H1 (cell line): Measurements from ENCODE around the gene ASIC2. TPM values are rescaled to one million over a fixed set of nuclear protein-coding genes. Genes with fewer than 3 reads are reported as not detected.
A peak's percentile ranks its signal among the peaks of the same experiment; 100 is the strongest.

Experiments used
- CTCF ChIA-PET: fragments of 300-600 bp; sonication (Branson Sonifier 250); formaldehyde crosslinking; loops from one replicate; lab custom pipeline; 2021; ENCODE audit not compliant: partially characterized antibody; lab: Charles Lee
- POLR2A ChIA-PET: fragments of 300-600 bp; sonication (Branson Sonifier 250); formaldehyde crosslinking; loops from one replicate; lab custom pipeline; 2021; ENCODE audit warnings: inconsistent platforms; ENCODE audit not compliant: partially characterized antibody; lab: Charles Lee
- DNase-seq, 2 experiments: peaks; one replicate each; pipeline versions ENCODE4 v3.0.0 to v3.0.0-alpha.2; 2010 to 2022; ENCODE audit warnings: low spot score in 2 of 2, low read depth in 1 of 2, mixed read lengths in 1 of 2
- FAIRE-seq: peaks from 2 replicates; lab custom pipeline; 2011; peaks lifted over from hg19 to GRCh38; lab: Jason Lieb, UNC
- H2AFZ ChIP-seq: 2 replicates; pipeline ENCODE4 v1.8.1; 2012; ENCODE audit warnings: low read length, inconsistent platforms
- H2AK5ac ChIP-seq: 2 replicates; pipeline ENCODE4 v1.6.1; 2013; ENCODE audit warnings: low read depth, low read length
- H2BK120ac ChIP-seq: replicated peaks from 2 replicates; pipeline ENCODE3; 2013; ENCODE audit warnings: low read depth, low read length, inconsistent platforms
- H2BK12ac ChIP-seq: 2 replicates; pipeline ENCODE4 v1.6.1; 2013; ENCODE audit warnings: low read depth, low read length
- H2BK15ac ChIP-seq: 2 replicates; pipeline ENCODE4 v1.6.1; 2013; ENCODE audit warnings: low read length
- H2BK20ac ChIP-seq: 2 replicates; pipeline ENCODE4 v1.6.1; 2013; ENCODE audit warnings: low read length
- H2BK5ac ChIP-seq: 2 replicates; pipeline ENCODE4 v1.6.1; 2013; ENCODE audit warnings: low read depth, low read length
- H3K14ac ChIP-seq: 2 replicates; pipeline ENCODE4 v1.6.1; 2013; ENCODE audit warnings: inconsistent platforms; ENCODE audit not compliant: insufficient read length
- H3K18ac ChIP-seq: 2 replicates; pipeline ENCODE4 v1.6.1; 2013; ENCODE audit warnings: low read length; ENCODE audit errors: extremely low read depth
- H3K23ac ChIP-seq: 2 replicates; pipeline ENCODE4 v1.6.1; 2013; ENCODE audit warnings: inconsistent platforms; ENCODE audit not compliant: insufficient read length
- H3K23me2 ChIP-seq: 2 replicates; pipeline ENCODE4 v1.6.1; 2013; ENCODE audit warnings: low read depth, low read length
- H3K27ac ChIP-seq: 2 replicates; pipeline ENCODE4 v1.6.1; 2011; ENCODE audit warnings: low read depth, low read length, inconsistent platforms
- H3K27me3 ChIP-seq, 4 experiments: replicated peaks in 1 of 4; 1 replicate in 1 of 4; 2 replicates in 3 of 4; pipeline versions ENCODE4 v1.6.1 to v1.8.1; 2011 to 2013; ENCODE audit warnings: low read length in 3 of 4, mild to moderate bottlenecking in 3 of 4, inconsistent platforms in 2 of 4, mixed read lengths in 2 of 4, moderate library complexity in 1 of 4; ENCODE audit not compliant: control insufficient read depth in 3 of 4, insufficient read depth in 3 of 4; ENCODE audit errors: extremely low read depth in 1 of 4
- H3K36me3 ChIP-seq, 4 experiments: 2 replicates each; pipeline versions ENCODE4 v1.6.1 to v1.8.1; 2011 to 2013; ENCODE audit warnings: mild to moderate bottlenecking in 4 of 4, low read length in 3 of 4, moderate library complexity in 2 of 4, control low read depth in 1 of 4, inconsistent platforms in 1 of 4; ENCODE audit not compliant: insufficient read depth in 4 of 4, control insufficient read depth in 2 of 4
- H3K4ac ChIP-seq: replicated peaks from 2 replicates; pipeline ENCODE3; 2013; ENCODE audit warnings: low read length, low read depth, mixed read lengths, inconsistent platforms; ENCODE audit not compliant: insufficient read length
- H3K4me1 ChIP-seq, 4 experiments: replicated peaks in 1 of 4; 1 replicate in 1 of 4; 2 replicates in 3 of 4; pipeline versions ENCODE4 v1.6.1 to v1.8.1; 2011 to 2013; ENCODE audit warnings: low read length in 3 of 4, inconsistent platforms in 2 of 4, mixed read lengths in 1 of 4; ENCODE audit not compliant: insufficient read depth in 4 of 4, control insufficient read depth in 3 of 4
- H3K4me2 ChIP-seq, 2 experiments: 2 replicates each; pipeline versions ENCODE4 v1.6.1 to v1.8.1; 2011 to 2013; ENCODE audit warnings: low read depth in 2 of 2, low read length in 2 of 2, control low read depth in 1 of 2, inconsistent platforms in 1 of 2, mild to moderate bottlenecking in 1 of 2; ENCODE audit not compliant: insufficient read depth in 1 of 2
- H3K4me3 ChIP-seq, 4 experiments: fragments of 200-600, 300-600 bp in 1 of 4; sonication (generic), shearing (Covaris generic), sonication (Bioruptor Twin) in 1 of 4; 2 replicates each; pipeline versions ENCODE4 v1.5.1 to v1.8.1; 2011 to 2016; ENCODE audit warnings: low read length in 4 of 4, low read depth in 3 of 4, control low read depth in 2 of 4, inconsistent platforms in 2 of 4, mild to moderate bottlenecking in 2 of 4, mixed read lengths in 1 of 4, moderate library complexity in 1 of 4; ENCODE audit not compliant: insufficient read depth in 2 of 4; ENCODE audit errors: extremely low read depth in 1 of 4
- H3K56ac ChIP-seq: replicated peaks from 2 replicates; pipeline ENCODE3; 2013; ENCODE audit warnings: low read depth, mild to moderate bottlenecking, mixed read lengths, low read length, inconsistent platforms; ENCODE audit not compliant: insufficient read length
- H3K79me1 ChIP-seq: 2 replicates; pipeline ENCODE4 v1.6.1; 2013; ENCODE audit warnings: low read depth, low read length, control low read depth
- H3K79me2 ChIP-seq, 2 experiments: 2 replicates each; pipeline versions ENCODE4 v1.6.1 to v1.8.1; 2012 to 2013; ENCODE audit warnings: low read length in 2 of 2, mild to moderate bottlenecking in 2 of 2, inconsistent platforms in 1 of 2; ENCODE audit not compliant: insufficient read depth in 2 of 2, control insufficient read depth in 1 of 2
- H3K9ac ChIP-seq, 4 experiments: replicated peaks in 1 of 4; 1 replicate in 1 of 4; 2 replicates in 3 of 4; pipeline versions ENCODE4 v1.6.1 to v1.8.1; 2011 to 2013; ENCODE audit warnings: low read depth in 3 of 4, low read length in 3 of 4, control low read depth in 2 of 4, mild to moderate bottlenecking in 2 of 4, moderate library complexity in 2 of 4, inconsistent platforms in 1 of 4; ENCODE audit errors: extremely low read depth in 1 of 4
- H3K9me3 ChIP-seq, 2 experiments: 2 replicates each; pipeline versions ENCODE4 v1.6.1 to v1.8.1; 2012 to 2013; ENCODE audit warnings: mild to moderate bottlenecking in 2 of 2, moderate library complexity in 2 of 2, control low read depth in 1 of 2, inconsistent platforms in 1 of 2, low read depth in 1 of 2, low read length in 1 of 2, mixed read lengths in 1 of 2; ENCODE audit not compliant: insufficient read depth in 2 of 2
- H4K20me1 ChIP-seq, 2 experiments: replicated peaks in 1 of 2; 2 replicates each; pipeline versions ENCODE3 to v1.8.1; 2011 to 2013; ENCODE audit warnings: inconsistent platforms in 2 of 2, low read length in 2 of 2, mild to moderate bottlenecking in 1 of 2; ENCODE audit not compliant: insufficient read depth in 2 of 2, control insufficient read depth in 1 of 2
- H4K5ac ChIP-seq: 2 replicates; pipeline ENCODE4 v1.6.1; 2013; ENCODE audit warnings: low read length, low read depth, mixed read lengths, inconsistent platforms; ENCODE audit not compliant: insufficient read length
- H4K8ac ChIP-seq: 2 replicates; pipeline ENCODE4 v1.8.0; 2013; ENCODE audit warnings: mild to moderate bottlenecking, moderate library complexity, low read length, inconsistent platforms; ENCODE audit not compliant: insufficient read depth; ENCODE audit errors: extremely low read depth
- H4K91ac ChIP-seq: replicated peaks from 2 replicates; pipeline ENCODE3; 2013; ENCODE audit warnings: low read length, mixed read lengths, inconsistent platforms; ENCODE audit not compliant: insufficient read length
- POLR2A ChIP-seq, 2 experiments: IDR thresholded peaks; 1 replicate in 1 of 2; 2 replicates in 1 of 2; pipeline ENCODE4 v1.6.1; 2011; ENCODE audit warnings: low read depth in 2 of 2, low read length in 2 of 2, mild to moderate bottlenecking in 2 of 2; ENCODE audit errors: control extremely low read depth in 1 of 2
- YY1 ChIP-seq: IDR thresholded peaks from 2 replicates; pipeline ENCODE4 v1.6.1; 2011; ENCODE audit warnings: low read depth, mild to moderate bottlenecking, low read length
- WGBS, 2 experiments: shearing (Covaris generic) in 1 of 2; methylation state at CpG; one replicate each; pipeline versions ENCODE4 v1.1.6 to v1.1.7; 2013 to 2015; ENCODE audit warnings: low lambda C conversion rate in 2 of 2, mixed read lengths in 2 of 2, inconsistent platforms in 1 of 2, low coverage in 1 of 2, missing lambda C conversion rate in 1 of 2; ENCODE audit not compliant: insufficient replicate concordance in 2 of 2, insufficient coverage in 1 of 2, insufficient read length in 1 of 2; ENCODE audit errors: extremely low coverage in 1 of 2, missing lambda C conversion rate in 1 of 2; 5-methylcytosine and 5-hydroxymethylcytosine counted together
- polyA plus RNA-seq, 7 experiments: library from polyadenylated mRNA; depleted of rRNA in 3 of 7; stranded (reverse) in 5 of 7; unstranded in 2 of 7; fragments of >200 nt in 5 of 7; fragments of 200-250 nt in 2 of 7; gene quantifications; 1 replicate in 5 of 7; 2 replicates in 1 of 7; 4 replicates in 1 of 7; pipeline versions ENCODE4 v1.2.1 to v1.2.3, GENCODE V29; 2011 to 2013; ENCODE audit warnings: missing spikeins in 2 of 7, mixed read lengths in 2 of 7
- total RNA-seq: library from RNA; stranded (reverse); fragmentation: NEBNext Ultra II Directional; extraction: Animal tissue kit (Norgen Biotek cat#: 25700); gene quantifications from 2 replicates; pipeline ENCODE4 v1.2.1, GENCODE V29; 2021

The ASIC2 gene
- total and polyA plus RNA-seq, 2 of the 8 experiments (the other 6 are each of a cell fraction or from before 2014, with no cell fraction given) = 0.86 to 1.2 TPM

DNA sequence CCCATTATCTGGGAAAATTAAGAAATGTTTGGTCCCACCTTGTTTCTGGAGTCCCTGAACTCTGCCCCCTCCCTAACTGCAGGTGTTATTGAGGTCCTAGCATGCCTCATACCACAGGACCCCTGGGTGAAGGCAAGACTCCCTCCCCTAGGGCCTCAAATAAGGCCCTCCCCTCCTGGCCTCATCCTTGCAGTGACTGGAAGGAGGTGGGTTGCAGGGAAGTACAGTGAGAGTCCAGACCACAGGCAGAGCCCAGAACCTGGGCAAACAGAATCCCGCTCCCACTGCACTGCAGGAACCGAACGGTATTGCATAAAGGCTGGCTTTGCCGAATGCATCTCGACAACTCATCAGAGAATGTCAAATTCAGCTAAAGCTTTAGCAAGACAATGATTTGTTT is 126.6 kb downstream of the ASIC2 start:
- no peak overlapping the region for H2BK20ac ChIP-seq
- no peak overlapping the region; the same call in 1 of the 2 replicates for H4K8ac ChIP-seq
- ChIA-PET POLR2A (no interaction called here), CTCF (interaction anchor here (1.5 kb wide), 1 partner anchor 117 kb away, joined by 4 read pairs; no protein-coding TSS in a partner anchor)
- H3K4ac ChIP-seq = no peak overlapping the region
- no peak overlapping the region for H3K14ac ChIP-seq
- H2BK12ac ChIP-seq = 0 out of 2 replicates have a peak overlapping the region, but pooled peaks have one; percentile 10
- TF ChIP-seq YY1 (no peak), POLR2A (IDR thresholded peaks at IDR 0.05; ENCODE audit: control extremely low read depth in 1 of 2, low read depth in 2 of 2, low read length in 2 of 2) (no peak)
- H2BK5ac ChIP-seq = no peak overlapping the region
- WGBS, 2 experiments = 82% methylated on average over 5 of the region's 5 CpGs; no CpG with 5 or more reads in 1 of the 2 experiments
- no peak overlapping the region for H3K56ac ChIP-seq
- no peaks in the 10 kb centered on the region for H3K79me2 ChIP-seq
- H3K23ac ChIP-seq = no peak overlapping the region
- no peak overlapping the region for H3K18ac ChIP-seq
- no peak overlapping the region for H3K4me2 ChIP-seq
- H2AFZ ChIP-seq = no peak overlapping the region
- H3K27ac ChIP-seq = no peak overlapping the region
- FAIRE-seq (no peak), DNase-seq (no peak)
- no peaks in the 10 kb centered on the region; a peak in 2 of 8 replicates for H3K36me3 ChIP-seq
- no peak overlapping the region for H2AK5ac ChIP-seq
- H2BK15ac ChIP-seq = no peak overlapping the region
- no peak overlapping the region for H3K9ac ChIP-seq
- no peaks in the 10 kb centered on the region for H4K20me1 ChIP-seq
- no peaks in the 10 kb centered on the region for H3K79me1 ChIP-seq
- no peak overlapping the region for H4K91ac ChIP-seq
- no peak overlapping the region for H4K5ac ChIP-seq
- H3K4me1 ChIP-seq = no peaks in the 10 kb centered on the region
- no peaks in the 10 kb centered on the region; a peak in 1 of 7 replicates for H3K27me3 ChIP-seq
- no peaks in the 10 kb centered on the region for H3K9me3 ChIP-seq
- no peak overlapping the region for H2BK120ac ChIP-seq
- no peak overlapping the region for H3K4me3 ChIP-seq
- H3K23me2 ChIP-seq = no peaks in the 10 kb centered on the region; the same call in 1 of the 2 replicates
